HepG2 (cell line): ENCODE results near the gene B3GNT8. TPM values are rescaled to one million over a fixed set of nuclear protein-coding genes. Genes with fewer than 3 reads are reported as not detected.

Source experiments
- ATAC-seq: fragments of 200-7000 bp; cut with Tn5 transposase; 3 replicates; pipeline ENCODE4 v1.9.1; 2020; ENCODE audit warnings: mild to moderate bottlenecking, moderate library complexity
- BruUV-seq: library from RNA; stranded (reverse); fragments of 400-500 nt; replicated peaks from 2 replicates; lab custom pipeline; 2021; lab: Mats Ljungman, UMichigan
- CTCF ChIA-PET: fragments of 300-600 bp; formaldehyde crosslinking; extraction: SDS; loops from one replicate; lab custom pipeline; 2021; ENCODE audit warnings: low total read pairs, inconsistent platforms, low intra/inter-chr PET ratio; lab: Yijun Ruan, JAX
- POLR2A ChIA-PET: fragments of 350-600 bp; sonication (Branson Sonifier 250); formaldehyde crosslinking; loops from one replicate; lab custom pipeline; 2020; ENCODE audit warnings: antibody characterized with exemption, inconsistent platforms; lab: Yijun Ruan, JAX
- DNase-seq: peaks from one replicate; pipeline ENCODE4 v3.0.0-alpha.2; 2015; ENCODE audit warnings: low spot score
- FAIRE-seq: peaks from 3 replicates; lab custom pipeline; 2011; peaks lifted over from hg19 to GRCh38; lab: Jason Lieb, UNC
- H2AFZ ChIP-seq: one replicate; pipeline ENCODE4 v1.6.1; 2011; ENCODE audit warnings: low read length, inconsistent platforms
- H3K27ac ChIP-seq: fragments of 300-600 bp; 3 replicates; pipeline ENCODE4 v1.8.0; 2011; ENCODE audit warnings: mixed run types, mild to moderate bottlenecking, mixed read lengths, low read length, inconsistent platforms; ENCODE audit not compliant: insufficient read depth; ENCODE audit errors: extremely low read length
- H3K27me3 ChIP-seq, 2 experiments: fragments of 200-600 bp in 1 of 2; 2 replicates in 1 of 2; 3 replicates in 1 of 2; pipeline versions ENCODE4 v1.6.0 to v1.8.0; 2011; ENCODE audit warnings: low read length in 2 of 2, mild to moderate bottlenecking in 2 of 2, moderate library complexity in 2 of 2, inconsistent platforms in 1 of 2; ENCODE audit not compliant: insufficient read depth in 2 of 2, control insufficient read depth in 1 of 2
- H3K36me3 ChIP-seq, 2 experiments: fragments of 200-600 bp in 1 of 2; replicated peaks in 1 of 2; 2 replicates in 1 of 2; 3 replicates in 1 of 2; pipeline versions ENCODE4 v1.5.1 to v1.8.0; 2011; ENCODE audit warnings: low read length in 2 of 2, inconsistent platforms in 1 of 2; ENCODE audit not compliant: insufficient read depth in 2 of 2, control insufficient read depth in 1 of 2
- H3K4me1 ChIP-seq: 2 replicates; pipeline ENCODE4 v1.5.1; 2012; ENCODE audit warnings: low read length, inconsistent platforms; ENCODE audit not compliant: insufficient read depth
- H3K4me2 ChIP-seq: 2 replicates; pipeline ENCODE4 v1.6.0; 2011; ENCODE audit warnings: low read depth, low read length, inconsistent platforms
- H3K4me3 ChIP-seq, 3 experiments: fragments of 200-600 bp in 1 of 3; sonication (generic), shearing (Covaris generic) in 1 of 3; replicated peaks in 1 of 3; 2 replicates each; pipeline ENCODE4 v1.5.1; 2011 to 2016; ENCODE audit warnings: low read length in 3 of 3, inconsistent platforms in 2 of 3, low read depth in 2 of 3, mild to moderate bottlenecking in 2 of 3, control low read depth in 1 of 3, mixed read lengths in 1 of 3; ENCODE audit not compliant: insufficient read depth in 1 of 3
- H3K79me2 ChIP-seq: one replicate; pipeline ENCODE4 v1.6.1; 2011; ENCODE audit warnings: low read length, inconsistent platforms; ENCODE audit not compliant: insufficient read depth
- H3K9ac ChIP-seq: 2 replicates; pipeline ENCODE4 v1.6.0; 2011; ENCODE audit warnings: mild to moderate bottlenecking, low read depth, low read length, inconsistent platforms; ENCODE audit not compliant: insufficient read depth
- H3K9me3 ChIP-seq: 2 replicates; pipeline ENCODE4 v1.5.1; 2012; ENCODE audit warnings: mild to moderate bottlenecking, low read length
- H4K20me1 ChIP-seq: 2 replicates; pipeline ENCODE4 v1.6.0; 2011; ENCODE audit warnings: inconsistent platforms, mild to moderate bottlenecking, low read length, moderate library complexity; ENCODE audit not compliant: insufficient read depth
- BHLHE40 ChIP-seq: IDR thresholded peaks from 2 replicates; pipeline ENCODE4 v1.6.1; 2011; ENCODE audit warnings: low read length, improper control_type of control experiment
- IKZF1 ChIP-seq: fragments of 450-650 bp; IDR thresholded peaks from 2 replicates; pipeline ENCODE4 v1.7.1; 2016
- MLLT10 ChIP-seq: sonication (generic); formaldehyde crosslinking; IDR thresholded peaks from 2 replicates; pipeline ENCODE4 v1.4.0; 2020; ENCODE audit warnings: missing genetic modification reagents
- SP1 ChIP-seq, 2 experiments: fragments of 450-650 bp in 1 of 2; sonication (generic) in 1 of 2; formaldehyde crosslinking in 1 of 2; IDR thresholded peaks; 2 replicates each; pipeline versions ENCODE4 v1.4.0 to v1.6.1; 2016 to 2020; ENCODE audit warnings: missing genetic modification reagents in 1 of 2
- YEATS4 ChIP-seq: sonication (generic); formaldehyde crosslinking; IDR thresholded peaks from 2 replicates; pipeline ENCODE4 v1.4.0; 2020; ENCODE audit warnings: missing genetic modification reagents, borderline replicate concordance
- ZNF407 ChIP-seq: sonication (generic); formaldehyde crosslinking; IDR thresholded peaks from one replicate; pipeline ENCODE4 v1.5.1; 2020; ENCODE audit warnings: mild to moderate bottlenecking, missing genetic modification reagents; ENCODE audit errors: not compliant biosample characterization
- ZNF782 ChIP-seq: sonication (generic); formaldehyde crosslinking; IDR thresholded peaks from 2 replicates; pipeline ENCODE4 v1.4.0; 2020; ENCODE audit warnings: missing genetic modification reagents, mild to moderate bottlenecking, borderline replicate concordance
- WGBS: methylation state at CpG from one replicate; pipeline ENCODE4 v1.1.6; 2017; ENCODE audit warnings: low lambda C conversion rate; 5-methylcytosine and 5-hydroxymethylcytosine counted together
- in situ Hi-C: cut with HindIII; loops from 2 replicates; pipeline ENCODE4 v1.10.0; 2017; ENCODE audit warnings: low pct_unique_long_range_greater_than_20kb; ENCODE audit not compliant: extremely low pct_ligation_motif_present
- intact Hi-C: fragments of 100-400 bp; cut with micrococcal nuclease; formaldehyde crosslinking; loops from one replicate; pipeline ENCODE4 v1.10.0; 2022; ENCODE audit not compliant: unreplicated experiment
- polyA plus RNA-seq, 8 experiments: library from polyadenylated mRNA; depleted of rRNA in 3 of 8; stranded (reverse) in 7 of 8; unstranded in 1 of 8; fragments of >200 nt; fragmentation: Illumina TruSeq in 4 of 8; extraction: Trizol in 4 of 8; gene quantifications; 2 replicates each; pipeline versions ENCODE4 v1.2.1 to v1.2.3, GENCODE V29; 2011 to 2016; ENCODE audit warnings: low read depth in 4 of 8, missing spikeins in 1 of 8, mixed read lengths in 1 of 8; ENCODE audit not compliant: insufficient read depth in 1 of 8
- total RNA-seq, 5 experiments: library from RNA; depleted of rRNA; stranded (reverse); fragments of >200 nt; fragmentation: Illumina TruSeq; extraction: Trizol; gene quantifications; 2 replicates each; pipeline ENCODE4 v1.2.3, GENCODE V29; 2016; ENCODE audit warnings: low read depth in 1 of 5

B3GNT8 gene
- total and polyA plus RNA-seq, 2 of the 13 experiments (the other 11 are each of a cell fraction or from before 2014, with no cell fraction given), result 0.26 to 1.9 TPM

GRCh38 chr19:41441321-41441945 is 14.3 kb upstream of the B3GNT8 start:
- Histone ChIP-seq H3K4me1 (peaks cover 45% of the 10 kb centered on the region), H2AFZ (no peak overlapping the region), H3K4me2 (peak overlapping the region; percentile 39; the same call in 1 of the 2 replicates), H3K4me3 (no peak overlapping the region), H3K79me2 (peaks cover 3% of the 10 kb centered on the region), H3K9me3 (no peaks in the 10 kb centered on the region), H3K27ac (no peak overlapping the region), H3K27me3 (no peaks in the 10 kb centered on the region), H3K36me3 (peaks cover 0 to 3% of the 10 kb centered on the region in 2 experiments; a peak in 1 of 5 replicates), H3K9ac (no peak overlapping the region), H4K20me1 (no peaks in the 10 kb centered on the region)
- BruUV-seq, result no TSS peak
- intact Hi-C loops, result no loop called here
- 37% methylated on average over 12 of the region's 15 CpGs for WGBS
- ATAC-seq (no peak), DNase-seq (no peak), FAIRE-seq (no peak)
- ChIA-PET POLR2A (no interaction called here), CTCF (no interaction called here)
- TF ChIP-seq MLLT10 (no peak), BHLHE40 (peak; percentile 61)
- in situ Hi-C loops, result loop anchor here (5.0 kb wide), 1 partner anchor 121 kb away; no protein-coding TSS in a partner anchor

GRCh38 chr19:41439441-41440222 is 12.5 kb upstream of the B3GNT8 start, which contains the start of gene DMAC2:
TSS of gene DMAC2 (minus strand) at chr19:41439912. CDS start at chr19:41439899, 13 bp downstream.
- FAIRE-seq (peak; percentile 94), DNase-seq (peak; percentile 98), ATAC-seq (peak; percentile 94)
- CTCF ChIA-PET, result no interaction called here
- WGBS, result 1% methylated on average over 30 of the region's 40 CpGs
- Histone ChIP-seq H3K36me3 (peaks cover 2 to 6% of the 10 kb centered on the region in 2 experiments; a peak in 2 of 5 replicates), H3K4me3 (peak within 1 kb of the TSS; percentile 71 to 94 (median 77)), H3K4me2 (peak within 1 kb of the TSS; percentile 67), H3K4me1 (peaks cover 45% of the 10 kb centered on the region), H3K9ac (peak within 1 kb of the TSS; percentile 91), H3K9me3 (no peaks in the 10 kb centered on the region), H3K79me2 (peaks cover 3% of the 10 kb centered on the region), H4K20me1 (no peaks in the 10 kb centered on the region), H3K27me3 (no peaks in the 10 kb centered on the region), H3K27ac (peak within 1 kb of the TSS; percentile 95), H2AFZ (no peak within 1 kb of the TSS)
- POLR2A ChIA-PET, result interaction anchor here (0.6 to 4.7 kb wide), 27 partner anchors 9 to 974 kb away, joined by 3 to 55 read pairs (median 4); partner anchors contain the start of genes B3GNT8, B9D2, BLVRB and HNRNPUL1
- intact Hi-C loops (no loop called here), in situ Hi-C loops (loop anchor here (5.0 kb wide), 1 partner anchor 123 kb away; no protein-coding TSS in a partner anchor)
- TSS peak; percentile 94 for BruUV-seq
- peak; percentile 72 for TF ChIP-seq ZNF407 (CRISPR knock-in tag)
- peak; percentile 83; the same call in 1 of the 2 replicates for TF ChIP-seq ZNF782 (CRISPR knock-in tag)
- no peak for TF ChIP-seq IKZF1
- peak; percentile 37; the same call in 1 of the 2 replicates for TF ChIP-seq YEATS4 (CRISPR knock-in tag)
- TF ChIP-seq SP1 (IDR thresholded peaks at IDR 0.05), result no peak
- peak; percentile 79; the same call in 1 of the 2 replicates for TF ChIP-seq SP1 (CRISPR knock-in tag; IDR thresholded peaks at IDR 0.05)
